ENCODE results near the gene BTN1A1. TPM values are rescaled to one million over a fixed set of nuclear protein-coding genes. Genes with fewer than 3 reads are reported as not detected.
A peak's percentile ranks its signal among the peaks of the same experiment; 100 is the strongest.
"Not testable (repeated sequence)": the region's sequence is repeated elsewhere in the genome, so short reads cannot be mapped to it uniquely, and the experiment has no call there.

The BTN1A1 gene
- total RNA-seq, 1 donor from 2014 or later = not detected

DNA sequence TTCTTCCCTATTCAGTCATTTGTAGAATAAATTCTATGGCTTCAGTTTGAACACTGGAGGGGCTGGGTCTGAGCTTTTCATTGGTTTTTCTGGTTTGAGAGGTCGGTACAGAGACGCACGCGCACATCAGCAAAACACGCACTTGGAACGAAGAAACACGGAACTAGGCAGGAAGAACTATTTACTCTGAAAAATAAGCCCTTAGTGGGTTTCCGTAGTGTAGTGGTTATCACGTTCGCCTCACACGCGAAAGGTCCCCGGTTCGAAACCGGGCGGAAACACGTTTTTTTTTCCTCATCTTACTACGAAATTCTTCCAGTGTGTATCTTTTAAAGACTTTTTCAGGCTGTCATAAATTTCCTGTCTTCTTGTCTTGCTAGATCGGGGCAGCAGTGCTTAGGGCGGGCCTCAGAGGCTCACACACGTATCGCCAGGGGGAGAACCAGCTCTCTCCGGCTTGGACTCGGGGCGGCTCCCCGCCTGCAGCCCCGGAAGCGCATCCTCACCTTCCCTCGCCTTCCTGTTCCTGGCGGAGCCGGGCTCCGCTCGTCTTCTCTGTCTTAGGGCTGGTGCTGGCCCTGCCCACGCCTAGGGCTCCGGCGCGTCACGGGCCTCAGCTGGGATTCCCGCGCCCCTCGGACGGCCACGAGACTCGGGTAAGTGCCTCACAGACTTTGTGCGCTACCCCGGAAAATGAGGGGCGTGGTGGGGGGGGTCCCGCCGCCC lies 37.9 kb downstream of the BTN1A1 start, which contains the start of gene HMGN4:
HMGN4 (plus strand) TSS at position 521 of the 726 bp plus-strand sequence. CDS start 6,841 bp downstream, outside the sequence.
- peak; percentile 91 for ATAC-seq

DNA sequence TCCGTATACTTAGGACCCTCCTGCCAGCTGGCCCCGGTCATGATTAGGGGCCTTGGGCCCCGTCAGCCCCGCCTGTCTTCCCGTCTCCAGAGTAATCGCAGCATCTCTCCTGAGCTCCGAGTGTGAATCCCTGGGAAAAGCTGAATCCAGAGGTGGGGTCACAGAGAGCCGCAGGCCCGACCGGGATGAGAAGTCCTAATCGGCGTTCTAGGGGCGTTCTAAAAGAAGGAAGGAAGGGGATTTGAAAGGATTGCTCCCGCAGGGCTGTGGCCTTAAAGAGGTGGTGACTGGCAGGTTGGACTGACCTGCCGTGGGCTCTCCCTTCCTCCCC lies 38.4 kb downstream of the BTN1A1 start:
- no peak for ATAC-seq

DNA sequence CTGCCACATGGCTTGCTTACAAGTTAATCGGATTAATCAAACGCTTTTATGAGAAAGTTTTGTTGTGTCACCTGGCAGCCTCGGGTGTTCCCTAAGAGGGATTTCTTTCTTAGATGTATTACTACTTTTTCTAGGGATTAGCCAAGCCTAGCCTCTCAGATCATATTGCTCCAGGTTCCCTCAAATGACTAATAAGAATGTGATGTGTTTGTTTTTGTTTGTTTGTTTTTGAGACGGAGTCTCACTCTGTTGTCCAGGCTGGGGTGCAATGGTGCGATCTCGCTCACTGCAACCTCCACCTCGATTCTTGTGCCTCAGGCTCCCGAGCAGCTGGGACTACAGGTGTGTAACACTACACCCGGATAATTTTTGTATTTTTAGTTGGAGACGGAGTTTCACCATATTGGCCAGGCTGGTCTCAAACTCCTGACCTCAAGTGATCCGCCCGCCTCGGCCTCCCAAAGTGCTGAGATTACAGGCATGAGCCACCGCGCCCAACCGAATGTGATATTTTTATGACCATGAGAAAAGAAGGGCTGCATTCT lies 39.0 kb downstream of the BTN1A1 start:
- no peak for ATAC-seq

DNA sequence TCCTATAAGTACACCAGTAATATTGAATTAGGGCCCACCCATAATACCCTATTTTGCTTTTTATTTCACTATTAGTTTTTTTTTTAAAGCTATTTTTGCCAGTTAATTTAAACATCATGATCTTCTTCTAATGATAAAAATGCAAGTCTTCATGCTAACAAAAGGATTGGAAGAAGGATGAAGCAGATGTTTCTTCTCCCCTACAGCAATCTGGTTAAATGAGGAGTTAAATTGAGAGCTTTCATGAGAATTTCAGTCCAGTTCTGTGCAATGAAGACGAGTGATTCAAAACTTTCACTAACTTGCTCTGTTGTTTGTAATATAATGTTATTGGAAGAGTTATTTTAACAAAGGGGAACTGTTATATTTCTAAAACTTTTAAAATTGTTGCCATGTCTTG lies 41.5 kb downstream of the BTN1A1 start:
- ATAC-seq = no peak

DNA sequence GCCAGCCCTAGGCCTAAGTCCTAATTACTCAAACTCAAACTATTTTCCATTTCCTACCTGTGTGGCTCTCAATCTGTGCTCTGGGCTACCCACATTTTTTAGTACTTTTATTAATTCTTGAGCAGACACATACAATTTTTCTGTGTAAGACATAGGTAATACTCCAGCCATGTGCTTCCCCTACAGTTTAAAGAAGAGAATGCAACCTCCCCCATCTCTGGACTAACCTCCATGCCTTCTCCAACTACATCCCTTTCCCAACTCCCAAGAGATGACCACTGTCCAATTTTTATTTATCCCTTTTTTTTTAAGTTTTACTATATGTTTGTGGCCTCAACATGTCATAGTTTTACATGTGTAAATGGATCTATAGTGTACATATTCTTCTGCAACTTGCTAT lies 43.9 kb downstream of the BTN1A1 start:
- ATAC-seq = peak; percentile 42

DNA sequence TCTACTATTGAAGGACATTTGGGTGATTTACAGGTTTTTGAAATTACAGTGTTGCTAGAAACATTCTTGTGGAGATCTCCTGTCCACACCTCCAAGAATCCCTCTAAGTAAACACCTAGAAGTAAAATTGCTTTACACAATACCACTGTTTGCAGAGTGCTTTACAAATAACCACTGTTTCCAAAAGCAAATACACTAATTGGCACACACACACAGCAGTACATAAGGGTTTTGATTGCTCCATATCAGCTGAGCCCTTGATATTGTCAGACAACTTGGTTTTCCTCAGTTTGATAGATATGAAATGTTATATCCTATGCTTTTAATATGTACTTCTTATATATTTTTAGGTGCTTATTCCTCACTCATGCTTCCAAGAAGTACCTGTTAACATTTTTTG lies 44.4 kb downstream of the BTN1A1 start:
- no peak for ATAC-seq

DNA sequence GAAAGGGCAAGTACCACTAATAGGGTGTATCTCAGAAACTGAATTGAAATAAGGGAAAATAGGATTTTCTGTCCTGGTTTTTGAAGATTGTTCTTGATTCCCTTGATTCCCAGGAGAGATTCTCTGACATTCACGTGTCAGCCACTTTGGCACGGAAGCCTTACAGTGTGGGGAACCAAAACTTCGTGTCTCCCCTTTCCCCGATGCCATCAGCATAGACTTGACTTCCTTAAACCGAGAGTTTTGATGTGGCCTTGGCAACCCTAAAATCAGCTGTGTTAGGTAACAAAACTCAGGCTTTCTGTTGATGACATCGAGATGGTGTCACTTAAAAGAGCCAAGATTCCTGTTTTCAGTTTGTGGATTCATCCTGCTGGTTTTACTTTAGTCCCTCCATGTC lies 45.5 kb downstream of the BTN1A1 start:
- no peak for ATAC-seq

DNA sequence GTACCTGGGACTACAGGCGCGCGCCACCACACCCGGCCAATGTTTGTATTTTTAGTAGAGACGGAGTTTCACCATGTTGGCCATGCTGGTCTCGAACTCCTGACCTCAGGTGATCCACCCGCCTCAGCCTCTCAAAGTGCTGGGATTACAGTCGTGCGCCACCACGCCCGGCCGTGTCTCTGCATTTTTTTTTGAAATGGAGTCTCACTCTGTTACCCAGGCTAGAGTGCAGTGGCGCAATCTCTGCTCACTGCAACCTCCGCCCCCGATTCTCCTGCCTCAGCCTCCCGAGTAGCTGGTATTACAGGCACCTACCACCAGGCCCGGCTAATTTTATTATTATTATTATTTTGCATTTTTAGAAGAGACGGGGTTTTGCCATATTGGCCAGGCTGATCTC lies 47.3 kb downstream of the BTN1A1 start:
- not testable (repeated sequence) for ATAC-seq

DNA sequence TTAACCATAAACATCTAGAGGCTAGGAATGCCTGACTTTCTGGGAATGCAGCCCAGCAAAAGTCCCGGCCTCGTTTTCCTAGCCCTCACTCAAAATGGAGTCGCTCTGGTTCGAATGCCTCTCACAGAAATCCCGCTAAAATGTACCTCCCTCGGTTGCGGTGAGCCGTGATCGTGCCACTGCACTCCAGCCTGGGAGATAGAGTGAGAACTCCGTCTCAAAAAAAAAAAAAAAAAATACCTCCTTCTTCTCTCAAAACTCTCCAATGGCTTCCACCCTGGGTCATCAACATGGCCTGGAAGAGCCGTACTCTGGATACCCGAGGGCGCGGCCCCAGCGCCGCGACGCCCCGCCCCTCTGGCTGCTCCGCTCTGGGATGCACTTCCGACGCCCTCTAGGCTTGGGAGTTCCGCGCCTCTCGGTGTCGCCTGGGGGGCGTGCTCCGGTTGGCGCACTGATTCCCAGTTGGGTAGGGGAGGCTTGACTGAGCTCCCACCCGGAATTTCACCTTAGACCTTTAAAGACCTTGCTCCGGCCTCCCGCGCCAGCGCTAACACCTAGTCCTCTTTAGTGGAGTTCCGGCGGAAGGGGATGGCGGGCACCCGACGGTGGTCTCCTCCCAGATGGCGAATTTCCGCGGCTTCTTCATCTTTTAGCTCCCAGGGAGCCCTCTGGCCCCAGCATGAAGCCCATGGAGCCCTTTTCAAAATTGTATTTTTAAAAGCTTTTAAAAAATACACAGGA lies 50.3 kb downstream of the BTN1A1 start:
- ATAC-seq = peak; percentile 36

DNA sequence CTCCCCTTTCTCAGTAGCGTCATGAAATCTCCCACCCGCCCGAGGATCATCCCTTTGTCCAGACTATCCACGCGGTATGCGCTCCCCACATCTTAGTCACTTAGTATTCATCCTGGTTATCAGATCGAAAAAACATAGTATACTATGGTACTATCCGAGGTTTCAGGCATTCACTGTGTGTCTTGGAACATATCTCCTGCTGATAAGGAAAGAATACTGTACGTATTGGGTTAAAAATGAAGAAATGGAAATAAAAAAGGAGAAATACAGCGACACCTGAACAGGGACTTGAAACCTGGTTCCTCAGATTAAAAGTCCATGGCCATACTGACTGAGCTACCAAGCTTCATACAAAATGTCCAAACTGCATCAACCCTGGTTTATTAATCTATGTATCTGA lies 52.1 kb downstream of the BTN1A1 start:
- ATAC-seq = no peak

DNA sequence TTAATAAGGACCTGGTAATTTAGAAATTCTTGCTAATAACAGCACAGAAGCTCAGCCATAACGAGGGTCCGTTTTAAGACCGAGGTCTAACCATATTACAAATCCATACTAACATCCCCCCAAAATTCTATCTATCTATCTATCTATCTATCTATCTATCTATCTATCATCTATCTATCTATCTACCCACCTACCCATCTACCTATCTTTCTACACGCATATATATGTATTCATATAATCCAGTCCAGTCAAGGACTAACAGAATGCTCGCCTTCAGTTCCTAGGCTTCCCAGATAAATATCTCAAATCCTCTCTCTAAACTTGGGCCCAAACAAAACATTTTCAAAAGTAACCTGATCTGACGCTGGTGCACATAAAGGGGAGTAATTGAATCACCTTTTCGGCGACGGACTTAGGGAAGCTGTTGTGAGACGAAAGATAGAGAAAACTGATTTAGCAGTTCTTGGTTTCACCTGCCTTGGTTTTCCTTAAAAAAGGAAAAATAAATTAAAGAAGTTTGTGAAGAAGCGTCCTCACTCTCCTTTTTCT lies 52.6 kb downstream of the BTN1A1 start:
- ATAC-seq = no peak

DNA sequence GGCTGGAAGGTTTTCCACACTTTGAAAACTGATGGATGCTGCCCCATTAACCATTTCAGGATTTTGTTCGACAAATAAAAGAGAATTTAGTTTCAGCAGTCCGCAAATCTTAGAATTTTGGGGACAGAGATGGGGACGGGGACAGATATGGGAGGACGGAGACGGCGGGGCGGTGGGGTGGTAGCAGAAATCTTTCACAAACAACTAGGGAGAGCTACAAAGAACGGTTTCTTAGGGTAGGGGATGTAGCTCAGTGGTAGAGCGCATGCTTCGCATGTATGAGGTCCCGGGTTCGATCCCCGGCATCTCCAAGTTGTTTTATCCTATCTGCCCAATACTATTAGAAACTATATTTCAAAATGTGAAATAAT lies 53.1 kb downstream of the BTN1A1 start:
- peak; percentile 70 for ATAC-seq

DNA sequence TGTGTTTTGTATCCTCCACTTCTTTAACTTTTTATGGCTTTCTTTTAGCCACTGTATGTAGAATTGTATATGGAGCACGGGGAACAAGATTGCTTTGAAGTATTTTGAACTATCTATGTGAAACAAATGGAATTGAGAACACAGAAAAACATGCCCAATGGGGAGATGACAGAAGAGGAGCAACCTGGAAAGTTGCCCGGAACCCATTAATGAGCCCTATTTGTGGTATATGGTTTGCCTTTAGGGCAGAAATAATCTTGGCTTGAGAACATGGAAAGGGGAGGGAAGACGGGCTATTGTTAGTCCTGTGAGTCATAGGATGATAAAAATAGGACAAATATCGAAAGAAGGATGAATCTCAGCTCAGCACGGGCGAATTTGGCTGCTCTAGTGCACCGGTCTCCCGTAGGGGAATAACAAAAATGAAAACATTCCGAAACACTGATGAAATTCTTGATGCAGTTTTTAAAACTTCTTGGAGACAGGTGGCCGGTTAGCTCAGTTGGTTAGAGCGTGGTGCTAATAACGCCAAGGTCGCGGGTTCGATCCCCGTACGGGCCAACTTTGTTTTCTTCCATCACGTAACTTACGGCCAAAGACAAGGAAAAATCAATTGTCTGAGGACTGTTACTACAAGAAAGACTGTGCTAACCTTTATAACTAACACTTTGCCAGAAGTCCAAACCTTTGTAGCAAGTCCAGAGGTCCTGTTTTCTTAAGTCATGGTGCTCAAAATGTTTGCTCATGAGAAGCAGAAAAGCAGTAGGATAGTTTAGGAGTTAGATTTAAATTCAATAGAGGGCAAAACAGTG lies 53.7 kb downstream of the BTN1A1 start:
- peak; percentile 90 for ATAC-seq

DNA sequence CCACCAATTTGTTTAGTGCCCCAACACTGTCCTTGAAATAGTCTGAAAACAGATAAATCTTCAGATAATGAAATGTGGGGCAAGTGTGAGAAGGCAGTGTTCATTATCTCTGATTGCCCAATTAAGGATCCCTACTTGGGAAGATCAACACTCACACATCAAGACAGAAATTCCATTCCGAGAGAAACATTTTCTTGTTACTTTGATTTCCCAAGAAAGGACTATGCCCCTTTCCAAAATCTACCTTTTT lies 54.3 kb downstream of the BTN1A1 start:
- no peak for ATAC-seq

DNA sequence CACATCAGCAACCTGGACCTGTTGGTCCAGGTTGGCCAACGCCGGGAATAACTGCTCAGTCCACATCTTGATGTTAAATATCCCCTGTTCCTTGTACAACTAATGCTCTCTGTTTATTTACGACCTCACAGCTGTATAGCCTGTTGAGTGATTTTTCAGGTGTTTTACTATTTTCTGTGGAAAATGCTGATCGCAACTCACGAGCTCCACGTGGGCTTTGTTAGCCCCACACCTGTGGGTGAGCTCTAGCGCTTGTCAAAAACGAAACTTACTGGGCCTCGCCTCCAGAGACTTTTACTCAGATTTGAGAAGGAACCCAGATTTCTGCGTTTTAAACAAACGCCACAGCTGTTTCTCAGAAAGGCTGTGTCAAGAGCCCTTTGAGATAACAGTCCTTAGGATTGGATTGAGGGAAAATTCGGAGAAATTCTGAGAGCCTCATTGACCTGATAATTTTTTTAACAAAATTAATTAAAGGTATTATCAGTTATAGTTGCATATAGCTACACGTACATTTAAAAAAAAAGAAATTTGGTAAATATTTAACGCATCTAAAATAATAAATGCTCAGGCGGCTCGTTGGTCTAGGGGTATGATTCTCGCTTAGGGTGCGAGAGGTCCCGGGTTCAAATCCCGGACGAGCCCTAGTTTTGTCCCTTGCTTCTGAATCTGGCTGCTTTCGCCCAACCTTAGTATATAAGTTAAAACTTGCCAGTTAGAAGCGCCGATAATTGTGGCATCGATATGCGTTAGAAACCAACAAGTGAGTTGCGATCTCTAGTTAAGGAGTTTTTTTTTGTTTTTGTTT lies 54.8 kb downstream of the BTN1A1 start:
- no peak for ATAC-seq

DNA sequence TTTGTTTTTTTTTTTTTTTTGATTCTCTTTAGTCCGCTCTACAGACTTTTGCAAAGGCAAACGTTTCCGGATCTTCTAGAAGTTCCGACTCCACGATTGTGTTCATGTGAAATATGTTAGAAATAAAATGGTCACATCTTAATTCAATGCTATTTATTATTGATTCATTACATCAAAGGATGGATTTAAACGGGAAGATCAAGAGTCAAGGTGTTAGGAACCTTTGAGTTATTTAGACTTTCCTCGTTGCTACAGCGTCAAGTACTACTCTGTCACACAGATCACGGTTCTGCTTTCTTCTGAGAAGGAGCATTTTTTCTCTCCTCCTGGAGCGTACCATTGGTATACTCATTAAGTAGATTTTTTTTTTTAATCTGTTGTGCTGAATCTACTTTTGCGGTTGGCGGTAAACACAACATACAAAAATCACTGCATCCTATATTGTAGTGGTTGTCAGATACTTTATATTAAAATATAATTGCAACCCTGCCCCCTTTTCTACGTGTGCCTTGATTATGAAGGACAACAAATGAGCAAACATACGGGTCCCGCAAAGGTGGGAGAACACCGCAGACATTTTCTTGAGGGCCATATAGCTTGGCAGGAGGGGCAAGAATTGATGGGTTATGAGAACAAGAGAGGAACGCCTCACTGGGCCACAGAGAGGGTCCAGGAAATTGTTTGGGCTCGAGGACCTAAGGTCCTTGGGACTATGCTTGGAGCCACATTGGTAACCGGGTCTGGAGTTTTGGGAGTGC lies 55.6 kb downstream of the BTN1A1 start:
- no peak for ATAC-seq

DNA sequence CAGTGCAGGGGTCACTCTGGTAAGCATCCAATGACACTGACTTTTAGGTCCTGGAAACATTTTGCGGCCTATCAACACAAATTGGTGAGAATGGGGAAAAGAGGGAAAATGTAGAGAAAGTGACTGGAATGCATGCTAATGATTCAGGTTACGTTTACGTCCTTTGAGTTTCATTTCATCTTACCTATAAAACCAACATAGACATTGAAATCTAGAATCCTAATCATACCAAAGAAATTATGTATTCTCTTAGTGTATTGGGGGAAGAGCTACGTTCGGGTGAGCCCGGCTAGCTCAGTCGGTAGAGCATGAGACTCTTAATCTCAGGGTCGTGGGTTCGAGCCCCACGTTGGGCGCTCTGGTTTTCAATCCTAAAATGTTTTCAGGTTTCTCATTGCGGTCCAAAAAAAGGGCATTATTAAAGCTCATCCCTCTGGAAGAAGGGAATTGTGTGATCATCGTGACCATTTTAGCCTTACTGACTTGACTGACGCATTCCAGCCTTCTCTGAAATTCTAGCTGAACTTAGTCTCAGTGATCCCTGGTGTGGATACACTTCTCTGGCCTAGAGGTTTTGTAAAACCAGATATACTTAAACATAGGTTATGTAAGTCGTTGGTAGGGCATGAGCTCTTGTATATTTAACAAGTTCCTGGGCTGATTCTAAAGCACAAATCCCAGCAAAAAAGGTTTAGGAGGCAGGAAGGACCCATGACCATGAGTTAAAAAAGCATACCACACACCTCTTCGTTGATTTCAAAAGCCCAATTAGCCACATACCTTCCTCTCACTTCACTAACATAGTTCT lies 56.4 kb downstream of the BTN1A1 start:
- peak; percentile 31 for ATAC-seq

Data from esophagus mucosa (tissue), 1 donor.